HG02885 (cell line): ENCODE measurements around the gene RASA2.
"Not testable (repeated sequence)": the region's sequence is repeated elsewhere in the genome, so short reads cannot be mapped to it uniquely, and the experiment has no call there.

Experiments
- ATAC-seq: cut with Tn5 transposase; IDR thresholded peaks from one replicate; pipeline ENCODE4 v1.9.1; 2021; ENCODE audit warnings: mild to moderate bottlenecking; ENCODE audit not compliant: unreplicated experiment, poor library complexity

The RASA2 gene

GRCh38 chr3:141489203-141489602 lies 2.4 kb downstream of the RASA2 start:
- no peak for ATAC-seq

GRCh38 chr3:141491081-141491480 lies 4.3 kb downstream of the RASA2 start:
- no peak for ATAC-seq

- no peak for ATAC-seq
Measured at GRCh38 chr3:141491929-141492328, 5.1 kb downstream of the RASA2 start.

- no peak for ATAC-seq
Measured at GRCh38 chr3:141493184-141493583, 6.4 kb downstream of the RASA2 start.

GRCh38 chr3:141497589-141497988 lies 10.8 kb downstream of the RASA2 start:
- not testable (repeated sequence) for ATAC-seq

GRCh38 chr3:141498598-141499223 lies 11.9 kb downstream of the RASA2 start:
- ATAC-seq = peak; percentile 98

- no peak for ATAC-seq
Measured at GRCh38 chr3:141499284-141499683, 12.5 kb downstream of the RASA2 start.

GRCh38 chr3:141499965-141500364 lies 13.1 kb downstream of the RASA2 start:
- ATAC-seq = no peak

GRCh38 chr3:141500397-141500796 lies 13.6 kb downstream of the RASA2 start:
- no peak for ATAC-seq

GRCh38 chr3:141505166-141505565 lies 18.3 kb downstream of the RASA2 start:
- no peak for ATAC-seq

- no peak for ATAC-seq
Measured at GRCh38 chr3:141506071-141506470, 19.2 kb downstream of the RASA2 start.

- no peak for ATAC-seq
Measured at GRCh38 chr3:141507392-141508066, 20.7 kb downstream of the RASA2 start.

- no peak for ATAC-seq
Measured at GRCh38 chr3:141508067-141508436, 21.2 kb downstream of the RASA2 start.

- no peak for ATAC-seq
Measured at GRCh38 chr3:141511361-141511760, 24.5 kb downstream of the RASA2 start.

GRCh38 chr3:141514382-141514781 lies 27.6 kb downstream of the RASA2 start:
- no peak for ATAC-seq

GRCh38 chr3:141519587-141519986 lies 32.8 kb downstream of the RASA2 start:
- no peak for ATAC-seq

- ATAC-seq = no peak
Measured at GRCh38 chr3:141521781-141522180, 35.0 kb downstream of the RASA2 start.

- ATAC-seq = no peak
Measured at GRCh38 chr3:141523615-141524375, 37.0 kb downstream of the RASA2 start.

- ATAC-seq = no peak
Measured at GRCh38 chr3:141524988-141525387, 38.2 kb downstream of the RASA2 start.

- ATAC-seq = no peak
Measured at GRCh38 chr3:141525814-141526213, 39.0 kb downstream of the RASA2 start.

GRCh38 chr3:141526709-141527108 lies 39.9 kb downstream of the RASA2 start:
- ATAC-seq = no peak
